Keratinocyte (primary cell): Measurements from ENCODE around the gene CHD9NB. TPM values are rescaled to one million over a fixed set of nuclear protein-coding genes. Genes with fewer than 3 reads are reported as not detected.

Source experiments
- DNase-seq: peaks from one replicate; pipeline ENCODE4 v3.0.0-alpha.2; 2011; ENCODE audit warnings: low read depth, missing footprints, low spot score
- FAIRE-seq: peaks from 2 replicates; lab custom pipeline; 2011; peaks lifted over from hg19 to GRCh38; lab: Jason Lieb, UNC
- H2AFZ ChIP-seq: 2 replicates; pipeline ENCODE4 v1.6.0; 2012; ENCODE audit warnings: low read length, control low read depth, inconsistent platforms; ENCODE audit not compliant: control insufficient read depth
- H3K27ac ChIP-seq: 2 replicates; pipeline ENCODE4 v1.5.1; 2011; ENCODE audit warnings: low read length; ENCODE audit not compliant: control insufficient read depth, insufficient read depth
- H3K27me3 ChIP-seq: 3 replicates; pipeline ENCODE4 v1.6.0; 2011; ENCODE audit warnings: low read length; ENCODE audit not compliant: control insufficient read depth, insufficient read depth; ENCODE audit errors: extremely low read depth
- H3K36me3 ChIP-seq, 2 experiments: 2 replicates in 1 of 2; 3 replicates in 1 of 2; pipeline ENCODE4 v1.5.1; 2011; ENCODE audit warnings: low read length in 2 of 2, mild to moderate bottlenecking in 1 of 2; ENCODE audit not compliant: control insufficient read depth in 2 of 2, insufficient read depth in 2 of 2; ENCODE audit errors: extremely low read depth in 1 of 2
- H3K4me1 ChIP-seq: 3 replicates; pipeline ENCODE4 v1.5.1; 2011; ENCODE audit warnings: low read length; ENCODE audit not compliant: control insufficient read depth, insufficient read depth; ENCODE audit errors: extremely low read depth
- H3K4me2 ChIP-seq: 3 replicates; pipeline ENCODE4 v1.6.0; 2011; ENCODE audit warnings: low read depth, low read length; ENCODE audit not compliant: control insufficient read depth, insufficient read depth; ENCODE audit errors: extremely low read depth
- H3K4me3 ChIP-seq, 3 experiments: fragments of 200-600 bp in 1 of 3; sonication (generic) in 1 of 3; 2 replicates in 2 of 3; 3 replicates in 1 of 3; pipeline ENCODE4 v1.5.1; 2011 to 2016; ENCODE audit warnings: low read length in 3 of 3, mild to moderate bottlenecking in 3 of 3, control low read depth in 2 of 3, inconsistent platforms in 1 of 3, low read depth in 1 of 3, mixed read lengths in 1 of 3, mixed run types in 1 of 3, moderate library complexity in 1 of 3; ENCODE audit not compliant: control insufficient read depth in 2 of 3, insufficient read depth in 2 of 3; ENCODE audit errors: extremely low read depth in 1 of 3
- H3K79me2 ChIP-seq: 2 replicates; pipeline ENCODE4 v1.6.0; 2012; ENCODE audit warnings: low read length; ENCODE audit not compliant: control insufficient read depth, insufficient read depth
- H3K9ac ChIP-seq: 3 replicates; pipeline ENCODE4 v1.6.0; 2011; ENCODE audit warnings: low read length; ENCODE audit not compliant: control insufficient read depth, insufficient read depth; ENCODE audit errors: extremely low read depth
- H3K9me1 ChIP-seq: 3 replicates; pipeline ENCODE4 v1.6.0; 2011; ENCODE audit warnings: low read length; ENCODE audit not compliant: control insufficient read depth, insufficient read depth; ENCODE audit errors: extremely low read depth
- H3K9me3 ChIP-seq: 2 replicates; pipeline ENCODE4 v1.5.1; 2012; ENCODE audit warnings: low read depth, low read length; ENCODE audit not compliant: control insufficient read depth
- H4K20me1 ChIP-seq: 3 replicates; pipeline ENCODE4 v1.6.0; 2011; ENCODE audit warnings: low read length; ENCODE audit not compliant: control insufficient read depth, insufficient read depth; ENCODE audit errors: extremely low read depth
- EZH2 ChIP-seq: IDR thresholded peaks from one replicate; pipeline ENCODE4 v1.6.1; 2012; ENCODE audit warnings: inconsistent platforms, mild to moderate bottlenecking, low read length, moderate library complexity
- dilution Hi-C: fragments of 300-500 bp; cut with MboI; formaldehyde crosslinking; loops from one replicate; pipeline ENCODE4 v1.7.0; 2020; ENCODE audit warnings: low sequenced_read_pairs; ENCODE audit not compliant: extremely low pct_ligation_motif_present
- polyA plus RNA-seq, 5 experiments: library from polyadenylated mRNA; depleted of rRNA in 3 of 5; stranded (reverse) in 3 of 5; stranded (forward) in 1 of 5; unstranded in 1 of 5; fragments of >200 nt; gene quantifications; 1 replicate in 1 of 5; 2 replicates in 3 of 5; 3 replicates in 1 of 5; pipeline versions ENCODE4 v1.2.1 to v1.2.3, GENCODE V29; 2011 to 2012; ENCODE audit warnings: missing spikeins in 2 of 5, low read depth in 1 of 5, low replicate concordance in 1 of 5
- TF ChIP-seq, protein P1 (sequence below), 3 experiments: IDR thresholded peaks in 1 of 3; conservative IDR thresholded peaks in 1 of 3; optimal IDR thresholded peaks in 1 of 3; 2 replicates in 2 of 3; 3 replicates in 1 of 3; pipeline versions ENCODE3 to v1.5.1; 2011; ENCODE audit warnings: low read length in 3 of 3, mild to moderate bottlenecking in 3 of 3, moderate library complexity in 2 of 3, control low read depth in 1 of 3, inconsistent platforms in 1 of 3; ENCODE audit not compliant: insufficient read depth in 2 of 3; ENCODE audit errors: extremely low read depth in 1 of 3

CHD9NB gene
- polyA plus RNA-seq, 1 donor (not counting 4 experiments of a cell fraction or from before 2014, with no cell fraction given), result 0.64 TPM

DNA sequence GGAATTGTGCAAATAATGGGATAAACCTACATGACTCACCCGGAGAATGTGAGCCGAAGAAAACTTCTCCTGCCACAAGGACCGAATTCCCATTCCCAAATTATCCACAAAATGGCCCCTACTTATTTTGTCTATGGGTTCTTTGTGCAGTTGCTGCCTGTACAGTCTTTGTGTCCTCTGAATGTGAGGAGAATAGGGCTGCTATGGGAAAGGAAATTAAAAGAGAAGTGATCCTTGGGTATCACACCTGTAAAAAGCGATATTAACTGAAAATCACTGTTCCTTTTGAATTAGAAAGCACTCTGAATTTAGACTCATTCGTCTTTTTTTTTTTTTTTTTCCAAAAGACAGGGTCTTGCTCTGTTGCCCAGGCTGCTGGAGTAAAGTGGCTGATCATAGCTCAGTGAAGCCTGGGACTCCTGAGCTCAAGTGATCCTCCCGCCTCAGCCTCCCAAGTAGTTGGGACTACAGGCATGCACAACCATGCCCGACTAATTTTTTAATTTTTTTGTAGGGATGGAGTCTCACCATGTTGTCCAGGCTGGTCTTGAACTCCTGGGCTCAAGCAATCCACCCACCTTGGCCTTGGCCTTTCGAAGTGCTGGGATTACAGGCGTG is 47.5 kb upstream of the CHD9NB start:
- Histone ChIP-seq H3K36me3 (peaks cover 0 to 4% of the 10 kb centered on the region in 2 experiments), H2AFZ (peak overlapping the region; percentile 57), H3K4me1 (peaks cover 23% of the 10 kb centered on the region), H3K79me2 (peaks cover 19% of the 10 kb centered on the region), H4K20me1 (no peaks in the 10 kb centered on the region), H3K4me2 (peak overlapping the region; percentile 88), H3K4me3 (peak overlapping the region; percentile 21 to 37 (median 35)), H3K9me3 (no peaks in the 10 kb centered on the region), H3K27ac (peak overlapping the region; percentile 96), H3K27me3 (no peaks in the 10 kb centered on the region), H3K9ac (peak overlapping the region; percentile 77), H3K9me1 (no peaks in the 10 kb centered on the region)
- FAIRE-seq (no peak), DNase-seq (no peak)
- dilution Hi-C loops, result no loop called here
- no peak for TF ChIP-seq EZH2

DNA sequence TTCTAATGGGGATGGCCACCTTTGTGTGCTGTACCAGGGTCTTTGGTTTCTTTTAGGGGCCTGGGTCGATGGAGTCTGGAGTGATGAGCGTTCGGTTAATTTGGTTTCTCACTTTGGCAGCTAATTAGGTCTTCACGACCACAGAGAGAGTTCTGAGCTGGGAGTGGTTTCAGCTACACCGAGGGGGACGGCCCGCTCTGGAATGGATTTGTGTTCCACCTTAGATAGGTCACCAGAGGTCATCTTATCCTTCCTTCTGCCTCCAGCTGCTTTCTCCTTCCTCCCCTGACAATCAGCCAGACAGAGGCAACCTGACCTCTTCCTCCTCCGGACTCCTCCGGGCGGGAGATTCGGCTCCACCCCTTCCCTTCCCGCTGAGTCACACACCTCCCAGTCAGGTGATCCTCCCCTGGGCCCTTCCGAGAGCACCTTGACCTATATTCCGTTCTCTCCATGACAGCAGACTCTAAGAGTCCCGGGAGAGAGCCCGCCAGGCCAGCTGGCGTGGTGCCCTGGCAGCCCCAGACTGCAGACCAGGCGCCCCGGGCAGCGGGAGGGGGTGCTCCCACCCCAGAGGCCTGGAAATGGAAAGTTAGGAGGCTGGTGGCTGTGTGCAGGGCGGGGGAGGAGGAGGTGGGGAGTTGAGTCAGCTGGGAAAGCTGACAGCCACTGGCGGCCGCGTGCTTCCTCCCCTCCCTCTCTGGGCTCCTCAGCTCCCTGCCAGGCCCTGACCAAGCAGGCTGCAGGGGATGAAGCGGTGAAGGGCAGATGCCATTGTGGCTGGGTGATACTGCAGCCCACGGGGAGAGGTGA is 46.8 kb upstream of the CHD9NB start:
- Histone ChIP-seq H3K27ac (peak overlapping the region; percentile 96), H2AFZ (peak overlapping the region; percentile 57), H3K79me2 (peaks cover 22% of the 10 kb centered on the region), H3K4me3 (peak overlapping the region; percentile 21 to 37 (median 35)), H3K36me3 (peaks cover 0 to 4% of the 10 kb centered on the region in 2 experiments), H3K9ac (peak overlapping the region; percentile 77), H3K4me2 (peak overlapping the region; percentile 88), H3K9me1 (no peaks in the 10 kb centered on the region), H3K9me3 (no peaks in the 10 kb centered on the region), H4K20me1 (no peaks in the 10 kb centered on the region), H3K27me3 (no peaks in the 10 kb centered on the region), H3K4me1 (peaks cover 23% of the 10 kb centered on the region)
- DNase-seq (peak; percentile 90), FAIRE-seq (peak; percentile 69)
- dilution Hi-C loops, result no loop called here
- TF ChIP-seq EZH2, result no peak
- TF ChIP-seq, protein P1, sequence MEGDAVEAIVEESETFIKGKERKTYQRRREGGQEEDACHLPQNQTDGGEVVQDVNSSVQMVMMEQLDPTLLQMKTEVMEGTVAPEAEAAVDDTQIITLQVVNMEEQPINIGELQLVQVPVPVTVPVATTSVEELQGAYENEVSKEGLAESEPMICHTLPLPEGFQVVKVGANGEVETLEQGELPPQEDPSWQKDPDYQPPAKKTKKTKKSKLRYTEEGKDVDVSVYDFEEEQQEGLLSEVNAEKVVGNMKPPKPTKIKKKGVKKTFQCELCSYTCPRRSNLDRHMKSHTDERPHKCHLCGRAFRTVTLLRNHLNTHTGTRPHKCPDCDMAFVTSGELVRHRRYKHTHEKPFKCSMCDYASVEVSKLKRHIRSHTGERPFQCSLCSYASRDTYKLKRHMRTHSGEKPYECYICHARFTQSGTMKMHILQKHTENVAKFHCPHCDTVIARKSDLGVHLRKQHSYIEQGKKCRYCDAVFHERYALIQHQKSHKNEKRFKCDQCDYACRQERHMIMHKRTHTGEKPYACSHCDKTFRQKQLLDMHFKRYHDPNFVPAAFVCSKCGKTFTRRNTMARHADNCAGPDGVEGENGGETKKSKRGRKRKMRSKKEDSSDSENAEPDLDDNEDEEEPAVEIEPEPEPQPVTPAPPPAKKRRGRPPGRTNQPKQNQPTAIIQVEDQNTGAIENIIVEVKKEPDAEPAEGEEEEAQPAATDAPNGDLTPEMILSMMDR (optimal IDR thresholded peaks at IDR 0.05 in 1 of 3, IDR thresholded peaks at IDR 0.05 in 1 of 3, conservative IDR thresholded peaks at IDR 0.05 in 1 of 3; ENCODE audit: extremely low read depth in 1 of 3, insufficient read depth in 2 of 3, low read length in 3 of 3), result peak in 1 of 3 experiments; percentile 21
